ENCODE results near the gene HNRNPA1.
"Not testable (repeated sequence)": the region's sequence is repeated elsewhere in the genome, so short reads cannot be mapped to it uniquely, and the experiment has no call there.

Gene HNRNPA1

GRCh38 chr12:54280468-54281260 lies at the start of gene HNRNPA1:
Gene HNRNPA1, plus strand, starts transcription at chr12:54280726. Its CDS starts 82 bp downstream, at chr12:54280808.
- peak; percentile 100 for DNase-seq

DNA sequence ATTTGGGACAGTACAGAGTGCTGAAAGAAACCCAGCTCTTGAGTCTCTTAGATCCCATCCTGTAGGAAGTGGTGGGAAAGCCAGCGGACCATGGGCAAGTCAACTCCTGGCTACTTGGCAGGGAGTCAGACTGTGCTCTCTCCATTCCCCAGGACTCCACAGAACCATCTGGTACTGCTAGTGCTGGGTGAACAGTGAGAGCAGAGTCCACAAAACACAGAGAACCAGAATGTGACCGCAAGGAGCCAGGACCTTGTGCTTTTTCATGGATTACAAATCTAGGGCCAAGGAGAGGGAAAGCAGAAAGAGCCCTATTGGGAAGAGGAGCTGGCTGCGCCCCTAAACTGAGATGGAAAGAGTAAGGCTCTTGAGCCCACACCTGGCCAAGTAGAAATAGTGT lies 49.3 kb upstream of the HNRNPA1 start:
- DNase-seq: not testable (repeated sequence)

DNA sequence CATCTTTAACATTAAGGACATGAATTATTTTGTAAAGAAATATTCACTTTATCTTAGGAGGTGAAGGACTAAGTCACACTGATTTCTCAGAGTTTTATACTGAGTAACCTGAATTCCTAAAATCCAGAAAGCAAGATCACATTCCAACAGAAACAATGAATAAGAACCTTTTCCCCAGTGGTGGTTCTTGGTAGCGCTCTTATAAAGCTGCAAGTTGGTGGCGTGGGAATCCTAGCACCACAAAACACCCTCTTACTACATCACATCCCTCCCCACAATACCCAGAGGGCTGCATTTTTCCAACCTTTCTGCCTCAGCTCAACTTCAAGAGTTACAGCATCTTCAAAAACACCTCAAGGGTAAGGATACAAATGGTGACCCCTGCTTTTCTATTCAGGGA lies 47.7 kb upstream of the HNRNPA1 start:
- no peak for DNase-seq

DNA sequence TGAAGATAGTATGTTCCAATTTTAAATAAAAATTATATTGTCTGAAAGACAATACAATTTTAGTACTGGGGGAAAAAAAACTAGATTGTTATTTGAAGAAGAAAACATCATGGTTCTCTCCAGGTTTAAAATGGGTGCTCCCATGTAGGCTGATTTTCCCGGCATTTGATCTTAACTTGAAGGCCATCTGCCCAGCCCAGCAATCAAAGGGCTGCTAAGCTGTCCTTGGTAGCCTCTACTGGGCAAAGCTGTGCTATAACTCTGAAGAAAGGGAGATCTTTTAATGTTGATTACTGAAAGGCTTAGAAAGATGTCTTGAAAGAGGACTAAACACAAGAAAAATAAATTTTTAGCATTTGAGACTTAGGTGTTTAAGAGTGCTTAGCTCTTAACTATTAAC lies 42.0 kb upstream of the HNRNPA1 start:
- no peak for DNase-seq

GRCh38 chr12:54239620-54240019 lies 40.9 kb upstream of the HNRNPA1 start:
- peak; percentile 5 for DNase-seq

DNA sequence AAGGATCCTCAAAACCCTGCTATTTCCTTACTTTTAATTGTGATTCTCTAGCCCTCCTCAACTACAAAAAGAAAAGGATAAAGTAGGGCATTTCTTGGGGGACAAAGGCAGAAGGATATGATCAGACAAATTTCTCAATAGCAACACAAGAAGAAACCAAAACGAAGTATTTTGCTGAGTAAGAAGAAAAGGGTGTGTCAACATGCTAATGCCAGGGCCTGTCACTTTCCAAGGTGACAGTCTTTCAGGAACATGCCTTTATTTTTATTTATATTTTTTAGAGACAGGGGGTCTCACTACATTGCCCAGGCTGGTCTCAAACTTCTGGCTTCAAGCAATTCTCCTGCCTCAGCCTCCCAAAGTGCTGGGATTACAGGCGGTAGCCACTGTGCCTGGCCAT lies 40.4 kb upstream of the HNRNPA1 start:
- peak; percentile 61 for DNase-seq

GRCh38 chr12:54240971-54241588 lies 39.4 kb upstream of the HNRNPA1 start:
- no peak for DNase-seq

GRCh38 chr12:54246011-54246641 lies 34.4 kb upstream of the HNRNPA1 start:
- DNase-seq: no peak

DNA sequence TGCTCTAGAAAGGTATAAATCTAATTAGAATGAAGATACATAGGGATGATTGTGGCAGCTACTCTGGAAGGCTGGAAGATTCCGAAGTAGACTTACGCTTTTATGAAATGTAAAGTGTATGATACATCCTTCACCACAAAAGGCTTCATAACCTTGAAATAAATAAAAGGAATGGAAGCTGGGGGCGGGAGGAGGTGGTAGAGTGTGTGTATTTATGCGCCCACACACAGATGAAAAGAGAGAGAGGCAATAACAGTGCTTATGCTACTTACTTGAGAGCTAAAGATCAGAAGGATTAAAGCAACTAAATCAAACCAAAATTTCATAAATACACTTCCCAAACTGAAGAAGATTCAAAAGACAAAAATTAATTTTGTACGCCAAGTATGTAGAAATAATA lies 31.0 kb upstream of the HNRNPA1 start:
- DNase-seq: no peak

DNA sequence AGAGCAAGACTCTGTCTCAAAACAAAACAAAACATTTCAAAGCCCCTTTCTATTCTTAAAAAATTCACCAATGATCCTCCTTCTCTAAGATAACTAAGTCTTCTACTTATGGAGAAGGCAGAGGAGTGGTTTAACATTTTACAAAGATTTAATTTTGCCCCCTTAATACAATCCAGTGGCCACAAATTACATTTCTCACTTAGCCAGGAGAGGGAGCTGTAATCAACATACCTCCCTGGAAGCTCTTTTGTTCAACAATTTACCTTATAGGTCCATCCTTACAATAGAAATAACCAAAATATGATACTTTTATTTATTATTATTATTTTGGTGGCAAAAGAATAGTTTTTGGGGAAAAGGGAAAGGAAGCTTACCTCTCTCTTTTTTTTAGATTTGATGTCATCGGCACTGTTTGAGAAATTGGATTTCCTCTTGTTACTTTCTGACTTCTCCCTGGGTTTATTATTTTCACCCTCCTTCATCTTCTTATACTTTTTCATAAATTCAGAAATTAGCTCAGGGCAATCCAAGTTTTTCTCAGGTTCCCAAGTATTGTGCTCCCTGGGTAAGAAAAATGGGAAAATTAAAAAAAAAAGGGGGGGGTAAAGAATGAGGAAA lies 28.8 kb upstream of the HNRNPA1 start:
- DNase-seq: peak; percentile 56

DNA sequence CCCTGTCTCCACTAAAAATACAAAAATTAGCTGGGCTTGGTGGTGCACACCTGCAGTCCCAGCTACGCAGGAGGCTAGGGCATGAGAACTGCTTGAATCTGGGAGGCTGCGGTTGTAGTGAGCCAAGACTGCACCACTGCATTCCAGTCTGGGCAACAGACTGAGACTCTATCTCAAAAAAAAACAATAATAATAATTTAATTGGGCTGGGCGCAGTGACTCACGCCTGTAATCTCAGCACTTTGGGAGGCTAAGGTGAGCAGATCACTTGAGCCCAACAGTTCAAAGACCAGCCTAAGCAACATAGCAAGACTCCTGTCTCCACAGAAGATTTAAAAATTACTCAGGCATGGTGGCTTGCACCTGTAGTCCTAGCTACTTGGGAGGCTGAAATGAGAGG lies 27.3 kb upstream of the HNRNPA1 start:
- no peak for DNase-seq

DNA sequence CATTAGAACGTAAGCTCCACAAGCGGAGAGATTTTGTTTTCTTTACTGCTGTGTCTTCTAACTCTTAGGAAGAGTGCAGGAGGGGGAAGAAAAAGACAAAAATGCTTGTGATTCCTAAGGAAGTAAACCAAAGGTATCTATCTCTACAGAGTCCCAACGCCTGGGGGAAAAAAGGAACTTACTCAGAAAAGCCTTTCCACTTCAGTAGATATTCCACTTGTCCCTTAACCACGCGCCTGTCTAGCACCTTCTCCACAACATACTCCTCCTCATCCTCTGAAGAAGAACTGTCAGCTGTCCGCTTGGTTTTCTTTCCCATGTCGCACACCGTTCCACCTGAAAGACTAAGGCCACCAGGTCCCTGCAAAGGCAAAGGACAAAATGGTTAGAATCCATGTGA lies 23.2 kb upstream of the HNRNPA1 start:
- no peak for DNase-seq

DNA sequence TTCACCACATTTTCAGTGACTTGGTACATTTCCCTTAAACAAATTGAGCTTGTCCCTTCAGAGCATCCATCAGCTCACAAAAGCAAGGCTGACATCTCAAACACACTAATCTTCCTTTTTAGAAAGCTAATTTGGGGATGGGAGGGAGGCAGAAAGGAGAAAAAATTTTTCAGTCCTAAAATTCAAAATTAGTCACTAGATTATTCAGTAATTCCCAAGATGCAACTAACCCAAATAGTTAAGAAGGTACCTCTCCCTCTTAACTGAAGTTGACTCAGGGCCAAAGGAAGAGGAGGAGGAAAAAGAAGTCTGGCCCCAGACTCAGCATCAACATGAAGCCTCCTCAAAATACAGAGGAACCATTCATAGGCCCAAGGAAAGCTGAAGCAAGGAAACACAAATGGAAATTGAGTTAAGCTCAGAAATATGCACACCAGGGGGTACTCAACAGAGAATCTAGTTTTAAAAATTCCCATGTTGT lies 22.3 kb upstream of the HNRNPA1 start:
- DNase-seq: no peak

DNA sequence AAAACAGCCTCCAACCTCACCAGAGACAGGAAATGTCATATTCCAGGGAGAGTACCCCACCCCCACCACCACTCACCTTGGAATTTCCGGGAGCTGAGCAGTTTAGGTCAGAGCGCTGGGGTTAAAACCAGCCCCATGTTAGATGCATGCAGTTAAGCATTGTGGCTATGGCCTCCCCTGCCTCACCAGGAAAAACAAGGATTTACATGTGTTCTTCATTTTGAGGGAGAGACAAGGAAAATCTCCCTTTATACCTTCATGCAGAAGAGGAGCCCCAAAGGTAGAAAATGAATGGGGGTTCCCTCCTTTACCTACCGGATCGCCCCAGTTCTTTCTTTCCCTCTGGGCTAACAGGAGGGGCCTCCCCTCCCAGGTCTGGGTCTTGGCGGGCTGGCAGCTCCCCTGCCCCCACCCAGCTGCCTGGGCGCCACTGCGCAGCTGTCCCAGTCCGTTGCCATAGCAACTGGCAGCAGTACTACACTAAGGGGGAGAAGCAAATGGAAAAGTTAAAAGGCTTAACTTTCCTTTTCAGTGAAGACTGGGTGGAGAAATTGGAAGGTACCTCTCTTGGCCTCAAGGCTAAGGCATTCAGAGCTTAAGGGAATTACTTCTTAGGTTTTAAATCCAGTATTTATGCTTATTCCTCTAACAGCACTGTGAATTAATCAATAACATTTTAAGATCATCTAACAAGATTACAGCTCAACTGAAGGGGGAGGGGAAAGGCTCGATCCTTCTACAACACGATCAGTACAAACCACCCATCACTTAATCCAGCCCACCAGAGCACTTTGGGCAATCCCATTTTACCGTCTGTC lies 21.1 kb upstream of the HNRNPA1 start:
- DNase-seq: peak; percentile 38

DNA sequence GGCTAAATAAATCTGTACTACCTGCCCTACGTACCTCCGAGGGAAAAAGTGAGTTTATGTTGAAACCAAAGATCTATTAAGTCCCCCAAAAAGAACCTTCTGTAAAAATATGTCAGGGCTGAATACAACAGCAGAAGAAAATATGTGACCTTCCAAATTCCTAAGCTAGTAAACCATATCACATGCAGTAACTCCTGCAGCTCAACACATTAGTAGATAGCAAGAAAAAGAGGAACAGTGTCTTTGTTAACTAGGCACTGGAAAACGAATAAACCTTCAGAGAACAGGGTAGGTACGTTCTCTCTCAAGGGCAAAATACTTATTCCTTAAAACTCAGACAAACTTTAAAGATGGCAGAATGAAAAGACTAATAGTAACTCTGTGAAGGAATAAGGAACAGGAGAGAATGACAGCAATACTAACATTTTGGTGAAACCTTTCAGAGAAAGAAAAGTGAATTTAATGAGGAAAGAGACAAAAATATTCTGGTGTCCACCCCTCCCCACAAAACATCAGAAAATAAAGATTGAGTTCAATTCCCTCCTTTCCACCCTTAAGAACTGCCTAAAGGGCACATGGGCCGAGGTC lies 18.6 kb upstream of the HNRNPA1 start:
- no peak for DNase-seq

DNA sequence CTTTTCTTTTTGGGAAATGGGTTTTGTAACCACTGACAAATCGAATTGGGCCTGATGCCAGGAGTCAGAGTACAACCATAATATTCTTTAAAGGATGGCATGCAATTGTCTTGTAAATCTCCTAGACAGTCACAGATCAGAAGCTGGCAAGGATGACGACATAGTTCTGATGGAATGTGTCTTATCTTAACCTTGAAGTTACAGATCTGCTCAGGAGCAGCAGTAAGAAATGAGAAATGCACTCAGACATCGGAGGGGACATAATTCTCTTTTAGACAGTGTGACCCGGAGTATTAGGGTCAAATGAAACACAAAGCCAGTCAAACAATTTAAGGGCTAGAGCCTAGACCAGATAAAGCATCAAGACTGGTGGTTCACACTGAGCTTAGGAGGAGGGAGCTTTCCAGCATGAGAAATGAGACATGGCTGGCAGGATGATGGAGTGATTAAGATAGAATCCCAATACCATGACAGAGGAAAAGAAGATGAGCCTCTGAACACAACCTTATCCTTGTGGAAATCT lies 18.1 kb upstream of the HNRNPA1 start:
- no peak for DNase-seq

DNA sequence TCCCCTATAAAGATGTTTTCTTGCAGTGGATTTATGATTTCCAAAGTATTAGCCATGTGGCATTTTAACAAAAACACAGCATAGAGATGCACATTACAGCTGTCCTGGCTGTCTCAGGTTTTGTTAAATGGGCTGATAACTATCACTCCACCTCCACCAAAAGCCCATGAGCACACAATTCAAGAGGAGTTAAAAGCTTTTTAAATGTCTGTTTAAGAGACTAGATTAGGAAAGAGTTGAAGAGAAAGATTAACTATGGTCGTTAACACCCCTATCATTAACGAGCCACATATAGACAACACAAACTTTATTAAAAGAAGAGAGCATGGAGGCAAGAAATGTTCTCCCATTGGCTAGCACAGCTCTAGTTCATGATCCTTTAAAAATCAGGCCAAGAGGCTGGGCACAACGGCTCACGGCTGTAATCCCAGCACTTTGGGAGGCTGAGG lies 15.1 kb upstream of the HNRNPA1 start:
- DNase-seq: no peak

DNA sequence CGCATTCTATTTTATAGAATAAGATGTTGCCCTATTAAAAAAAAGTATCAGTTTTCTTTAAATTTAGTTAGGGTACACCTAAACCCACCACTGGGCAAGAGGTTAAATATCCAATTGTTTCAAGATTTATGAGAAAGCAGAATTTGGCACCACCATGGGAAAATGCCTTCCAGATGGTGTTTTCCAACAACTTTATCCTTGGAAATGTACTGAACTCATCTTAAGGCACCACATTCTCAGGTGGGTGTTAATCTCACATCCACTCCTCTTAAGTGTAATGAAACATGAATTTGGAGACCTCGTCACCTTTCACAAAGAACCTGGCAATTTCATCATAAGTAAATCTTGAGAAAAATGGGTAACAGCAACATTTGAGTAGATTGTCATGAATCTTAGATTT lies 13.7 kb upstream of the HNRNPA1 start:
- DNase-seq: no peak

DNA sequence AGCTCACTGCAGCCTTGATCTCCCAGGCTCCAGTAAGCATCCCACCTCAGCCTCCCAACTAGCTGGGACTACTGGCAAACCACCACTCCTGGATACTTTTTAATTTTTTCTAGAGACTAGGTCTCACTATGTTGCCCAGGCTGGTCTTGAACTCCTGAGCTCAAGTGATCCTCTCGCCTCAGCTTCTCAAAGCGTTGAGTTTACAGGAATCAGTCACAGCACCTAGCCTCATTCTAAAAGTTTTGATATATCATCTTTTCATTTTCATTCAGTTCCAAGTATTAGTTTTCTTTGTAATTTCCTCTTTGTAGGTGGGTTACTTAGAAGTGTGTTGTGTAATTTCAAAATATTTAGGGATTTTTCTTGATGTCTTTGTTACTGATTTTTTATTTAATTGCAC lies 10.2 kb upstream of the HNRNPA1 start:
- DNase-seq: no peak

- DNase-seq: no peak
Measured at GRCh38 chr12:54272214-54272613, 8.3 kb upstream of the HNRNPA1 start.

- no peak for DNase-seq
Measured at GRCh38 chr12:54273981-54274380, 6.5 kb upstream of the HNRNPA1 start.

GRCh38 chr12:54276368-54276767 lies 4.2 kb upstream of the HNRNPA1 start:
- no peak for DNase-seq
